Fibroblast of lung (primary cell): Measurements from ENCODE around the gene CFB.

Experiments used
- EZH2 ChIP-seq: IDR thresholded peaks from 2 replicates; pipeline ENCODE4 v1.5.1; 2012; ENCODE audit warnings: low read length, control low read depth, mild to moderate bottlenecking; ENCODE audit errors: missing control alignments
- TF ChIP-seq, protein P1 (sequence below), 2 donors: IDR thresholded peaks in 1 of 2; conservative IDR thresholded peaks in 1 of 2; 1 replicate in 1 of 2; 2 replicates in 1 of 2; pipeline ENCODE4 v1.5.1; 2011 to 2012; ENCODE audit warnings: low read length in 2 of 2, control low read depth in 1 of 2, inconsistent platforms in 1 of 2, low read depth in 1 of 2, mild to moderate bottlenecking in 1 of 2

DNA sequence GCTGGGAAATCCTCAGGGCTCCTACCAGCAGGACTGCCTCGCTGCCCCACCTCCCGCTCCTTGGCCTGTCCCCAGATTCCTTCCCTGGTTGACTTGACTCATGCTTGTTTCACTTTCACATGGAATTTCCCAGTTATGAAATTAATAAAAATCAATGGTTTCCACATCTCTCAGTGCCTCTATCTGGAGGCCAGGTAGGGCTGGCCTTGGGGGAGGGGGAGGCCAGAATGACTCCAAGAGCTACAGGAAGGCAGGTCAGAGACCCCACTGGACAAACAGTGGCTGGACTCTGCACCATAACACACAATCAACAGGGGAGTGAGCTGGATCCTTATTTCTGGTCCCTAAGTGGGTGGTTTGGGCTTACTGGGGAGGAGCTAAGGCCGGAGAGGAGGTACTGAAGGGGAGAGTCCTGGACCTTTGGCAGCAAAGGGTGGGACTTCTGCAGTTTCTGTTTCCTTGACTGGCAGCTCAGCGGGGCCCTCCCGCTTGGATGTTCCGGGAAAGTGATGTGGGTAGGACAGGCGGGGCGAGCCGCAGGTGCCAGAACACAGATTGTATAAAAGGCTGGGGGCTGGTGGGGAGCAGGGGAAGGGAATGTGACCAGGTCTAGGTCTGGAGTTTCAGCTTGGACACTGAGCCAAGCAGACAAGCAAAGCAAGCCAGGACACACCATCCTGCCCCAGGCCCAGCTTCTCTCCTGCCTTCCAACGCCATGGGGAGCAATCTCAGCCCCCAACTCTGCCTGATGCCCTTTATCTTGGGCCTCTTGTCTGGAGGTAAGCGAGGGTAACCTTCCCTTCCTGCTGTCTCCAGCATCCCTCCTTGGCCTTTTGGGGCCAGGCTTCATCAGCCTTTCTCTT is at the start of gene CFB:
- TF ChIP-seq, protein P1, sequence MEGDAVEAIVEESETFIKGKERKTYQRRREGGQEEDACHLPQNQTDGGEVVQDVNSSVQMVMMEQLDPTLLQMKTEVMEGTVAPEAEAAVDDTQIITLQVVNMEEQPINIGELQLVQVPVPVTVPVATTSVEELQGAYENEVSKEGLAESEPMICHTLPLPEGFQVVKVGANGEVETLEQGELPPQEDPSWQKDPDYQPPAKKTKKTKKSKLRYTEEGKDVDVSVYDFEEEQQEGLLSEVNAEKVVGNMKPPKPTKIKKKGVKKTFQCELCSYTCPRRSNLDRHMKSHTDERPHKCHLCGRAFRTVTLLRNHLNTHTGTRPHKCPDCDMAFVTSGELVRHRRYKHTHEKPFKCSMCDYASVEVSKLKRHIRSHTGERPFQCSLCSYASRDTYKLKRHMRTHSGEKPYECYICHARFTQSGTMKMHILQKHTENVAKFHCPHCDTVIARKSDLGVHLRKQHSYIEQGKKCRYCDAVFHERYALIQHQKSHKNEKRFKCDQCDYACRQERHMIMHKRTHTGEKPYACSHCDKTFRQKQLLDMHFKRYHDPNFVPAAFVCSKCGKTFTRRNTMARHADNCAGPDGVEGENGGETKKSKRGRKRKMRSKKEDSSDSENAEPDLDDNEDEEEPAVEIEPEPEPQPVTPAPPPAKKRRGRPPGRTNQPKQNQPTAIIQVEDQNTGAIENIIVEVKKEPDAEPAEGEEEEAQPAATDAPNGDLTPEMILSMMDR (conservative IDR thresholded peaks at IDR 0.05 in 1 of 2, IDR thresholded peaks at IDR 0.05 in 1 of 2; ENCODE audit: low read depth in 1 of 2, low read length in 2 of 2), result no peak
- TF ChIP-seq EZH2, result no peak
